ENCODE measurements around the gene OR51B6.

DNA sequence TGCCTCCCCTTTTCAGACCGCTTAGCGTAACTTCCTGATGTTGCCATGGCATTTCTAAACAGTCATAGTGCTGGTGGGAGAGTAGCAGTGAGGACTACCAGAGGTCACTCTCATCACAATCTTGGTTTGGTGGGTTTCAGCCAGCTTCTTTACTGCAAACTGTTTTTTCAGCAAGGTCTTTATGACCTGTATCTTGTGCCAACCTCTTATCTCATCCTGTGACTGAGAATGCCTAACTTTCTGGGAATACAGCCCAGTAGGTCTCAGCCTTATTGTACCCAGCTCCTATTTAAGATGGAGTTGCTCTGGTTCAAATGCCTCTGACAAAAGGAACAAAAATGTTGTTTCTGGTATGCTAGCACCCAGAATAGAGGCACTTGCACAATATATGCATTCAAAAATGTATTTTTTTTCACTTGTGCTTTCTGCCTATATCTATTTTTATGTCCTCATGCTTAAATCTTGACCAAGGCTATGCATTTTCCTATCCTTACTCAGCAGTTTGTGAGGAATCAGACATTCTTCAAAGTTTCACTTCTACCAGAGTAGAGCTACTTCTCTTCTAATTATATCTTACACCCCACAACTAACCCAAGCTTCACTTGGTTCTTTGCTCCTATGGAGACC lies 16.3 kb downstream of the OR51B6 start:
- TF ChIP-seq POLR2AphosphoS5 (IDR thresholded peaks at IDR 0.05) (no peak), POLR2A (IDR thresholded peaks at IDR 0.05; ENCODE audit: low read depth) (no peak), EP300 (IDR thresholded peaks at IDR 0.05) (no peak)
- TF ChIP-seq, protein P1, sequence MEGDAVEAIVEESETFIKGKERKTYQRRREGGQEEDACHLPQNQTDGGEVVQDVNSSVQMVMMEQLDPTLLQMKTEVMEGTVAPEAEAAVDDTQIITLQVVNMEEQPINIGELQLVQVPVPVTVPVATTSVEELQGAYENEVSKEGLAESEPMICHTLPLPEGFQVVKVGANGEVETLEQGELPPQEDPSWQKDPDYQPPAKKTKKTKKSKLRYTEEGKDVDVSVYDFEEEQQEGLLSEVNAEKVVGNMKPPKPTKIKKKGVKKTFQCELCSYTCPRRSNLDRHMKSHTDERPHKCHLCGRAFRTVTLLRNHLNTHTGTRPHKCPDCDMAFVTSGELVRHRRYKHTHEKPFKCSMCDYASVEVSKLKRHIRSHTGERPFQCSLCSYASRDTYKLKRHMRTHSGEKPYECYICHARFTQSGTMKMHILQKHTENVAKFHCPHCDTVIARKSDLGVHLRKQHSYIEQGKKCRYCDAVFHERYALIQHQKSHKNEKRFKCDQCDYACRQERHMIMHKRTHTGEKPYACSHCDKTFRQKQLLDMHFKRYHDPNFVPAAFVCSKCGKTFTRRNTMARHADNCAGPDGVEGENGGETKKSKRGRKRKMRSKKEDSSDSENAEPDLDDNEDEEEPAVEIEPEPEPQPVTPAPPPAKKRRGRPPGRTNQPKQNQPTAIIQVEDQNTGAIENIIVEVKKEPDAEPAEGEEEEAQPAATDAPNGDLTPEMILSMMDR (IDR thresholded peaks at IDR 0.05) = no peak

Measured in esophagus muscularis mucosa (tissue), 4 donors.